Measurements from ENCODE around the gene UBE2Z.

Gene UBE2Z

GRCh38 chr17:48905987-48906515 lies 2.2 kb upstream of the UBE2Z start:
- Histone ChIP-seq H3K27ac (no peak overlapping the region), H3K4me1 (ENCODE audit: control insufficient read depth in 1 of 2, insufficient read depth in 1 of 2, low read depth in 1 of 2, low read length in 1 of 2) (peaks cover 24 to 30% of the 10 kb centered on the region in 2 experiments), H3K4me3 (ENCODE audit: low read depth in 1 of 2, low read length in 1 of 2) (no peak overlapping the region), H3K9me3 (no peaks in the 10 kb centered on the region), H3K36me3 (peaks cover 8% of the 10 kb centered on the region), H3K27me3 (no peaks in the 10 kb centered on the region)
- TF ChIP-seq, protein P1, sequence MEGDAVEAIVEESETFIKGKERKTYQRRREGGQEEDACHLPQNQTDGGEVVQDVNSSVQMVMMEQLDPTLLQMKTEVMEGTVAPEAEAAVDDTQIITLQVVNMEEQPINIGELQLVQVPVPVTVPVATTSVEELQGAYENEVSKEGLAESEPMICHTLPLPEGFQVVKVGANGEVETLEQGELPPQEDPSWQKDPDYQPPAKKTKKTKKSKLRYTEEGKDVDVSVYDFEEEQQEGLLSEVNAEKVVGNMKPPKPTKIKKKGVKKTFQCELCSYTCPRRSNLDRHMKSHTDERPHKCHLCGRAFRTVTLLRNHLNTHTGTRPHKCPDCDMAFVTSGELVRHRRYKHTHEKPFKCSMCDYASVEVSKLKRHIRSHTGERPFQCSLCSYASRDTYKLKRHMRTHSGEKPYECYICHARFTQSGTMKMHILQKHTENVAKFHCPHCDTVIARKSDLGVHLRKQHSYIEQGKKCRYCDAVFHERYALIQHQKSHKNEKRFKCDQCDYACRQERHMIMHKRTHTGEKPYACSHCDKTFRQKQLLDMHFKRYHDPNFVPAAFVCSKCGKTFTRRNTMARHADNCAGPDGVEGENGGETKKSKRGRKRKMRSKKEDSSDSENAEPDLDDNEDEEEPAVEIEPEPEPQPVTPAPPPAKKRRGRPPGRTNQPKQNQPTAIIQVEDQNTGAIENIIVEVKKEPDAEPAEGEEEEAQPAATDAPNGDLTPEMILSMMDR (IDR thresholded peaks at IDR 0.05) = no peak

GRCh38 chr17:48907713-48908046 lies 527 bp upstream of the UBE2Z start:
- Histone ChIP-seq H3K9me3 (no peaks in the 10 kb centered on the region), H3K27ac (peak overlapping the region; percentile 93), H3K27me3 (no peaks in the 10 kb centered on the region), H3K4me1 (ENCODE audit: control insufficient read depth in 1 of 2, insufficient read depth in 1 of 2, low read depth in 1 of 2, low read length in 1 of 2) (peaks cover 24 to 31% of the 10 kb centered on the region in 2 experiments), H3K36me3 (peaks cover 18% of the 10 kb centered on the region), H3K4me3 (ENCODE audit: low read depth in 1 of 2, low read length in 1 of 2) (peak overlapping the region; percentile 67 to 73)
- TF ChIP-seq, protein P1 (IDR thresholded peaks at IDR 0.05) = no peak

DNA sequence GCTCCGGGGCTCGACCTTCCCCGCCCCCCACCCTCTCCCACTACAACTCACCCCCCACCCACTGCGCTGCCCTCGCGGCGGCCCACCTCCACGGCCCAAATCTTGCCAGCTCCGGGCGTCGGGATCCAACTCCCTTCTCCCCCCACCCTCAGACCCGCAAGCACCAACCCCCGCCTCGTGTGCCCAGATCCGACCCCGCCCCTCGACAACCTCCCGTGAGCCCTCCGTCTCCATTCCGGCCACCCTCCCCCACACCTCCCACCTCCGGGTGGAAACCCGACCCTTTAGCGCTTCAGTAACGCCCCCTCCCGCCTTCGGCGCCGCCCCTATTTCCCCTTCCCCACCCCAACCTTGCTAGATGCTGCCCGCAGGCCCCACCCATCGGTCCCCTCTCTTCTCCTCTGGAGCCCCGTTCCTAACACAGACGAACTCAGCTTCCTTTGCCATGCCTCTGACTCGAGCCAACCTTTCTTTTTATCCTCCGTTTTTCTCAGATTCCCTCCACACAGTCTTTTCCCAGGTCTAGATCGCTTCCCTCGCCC lies 717 bp downstream of the UBE2Z start:
- TF ChIP-seq, protein P1 (IDR thresholded peaks at IDR 0.05) = no peak
- Histone ChIP-seq H3K4me3 (ENCODE audit: low read depth in 1 of 2, low read length in 1 of 2) (peak overlapping the region; percentile 67 to 73), H3K27me3 (no peaks in the 10 kb centered on the region), H3K36me3 (peaks cover 30% of the 10 kb centered on the region), H3K4me1 (ENCODE audit: control insufficient read depth in 1 of 2, insufficient read depth in 1 of 2, low read depth in 1 of 2, low read length in 1 of 2) (peaks cover 24 to 31% of the 10 kb centered on the region in 2 experiments), H3K9me3 (no peaks in the 10 kb centered on the region), H3K27ac (peak overlapping the region; percentile 93)

DNA sequence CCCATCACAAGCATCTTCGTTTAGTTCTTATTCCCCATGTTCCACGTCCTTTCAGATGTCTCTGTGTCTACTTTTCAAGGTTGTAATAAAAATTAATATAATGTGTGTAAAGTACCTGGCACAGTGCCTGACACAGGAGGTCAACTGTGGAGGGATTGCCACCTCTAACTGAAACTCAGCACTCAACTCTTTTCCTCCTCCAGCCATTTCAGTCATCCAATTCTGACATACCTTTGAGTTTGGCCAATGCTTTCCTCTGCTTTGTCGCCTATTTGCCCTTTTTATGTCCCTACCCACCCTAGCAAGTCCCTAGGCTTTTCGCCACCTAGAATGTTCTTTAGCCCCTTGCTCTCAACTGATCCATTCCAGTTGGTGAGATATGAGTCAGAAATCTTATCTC lies 1.6 kb downstream of the UBE2Z start:
- TF ChIP-seq, protein P1 (IDR thresholded peaks at IDR 0.05) = no peak
- H3K4me1 ChIP-seq (ENCODE audit: control insufficient read depth in 1 of 2, insufficient read depth in 1 of 2, low read depth in 1 of 2, low read length in 1 of 2) = peaks cover 24 to 31% of the 10 kb centered on the region in 2 experiments
- no peaks in the 10 kb centered on the region for H3K9me3 ChIP-seq
- peak overlapping the region; percentile 93 for H3K27ac ChIP-seq
- H3K4me3 ChIP-seq (ENCODE audit: low read depth in 1 of 2, low read length in 1 of 2) = no peak overlapping the region
- no peaks in the 10 kb centered on the region for H3K27me3 ChIP-seq
- peaks cover 36% of the 10 kb centered on the region for H3K36me3 ChIP-seq

- Histone ChIP-seq H3K4me3 (ENCODE audit: low read depth in 1 of 2, low read length in 1 of 2) (no peak overlapping the region), H3K9me3 (no peaks in the 10 kb centered on the region), H3K27me3 (no peaks in the 10 kb centered on the region), H3K36me3 (peaks cover 41% of the 10 kb centered on the region), H3K4me1 (ENCODE audit: control insufficient read depth in 1 of 2, insufficient read depth in 1 of 2, low read depth in 1 of 2, low read length in 1 of 2) (peaks cover 24 to 31% of the 10 kb centered on the region in 2 experiments), H3K27ac (no peak overlapping the region)
- TF ChIP-seq, protein P1 (IDR thresholded peaks at IDR 0.05) = no peak
Measured at GRCh38 chr17:48910370-48910769, 2.2 kb downstream of the UBE2Z start.

Measured in neutrophil (primary cell).